ENCODE results near the gene EPHB1.

- TF ChIP-seq CTCF (conservative IDR thresholded peaks at IDR 0.05) (no peak), ZFX (IDR thresholded peaks at IDR 0.05) (no peak)
Measured at GRCh38 chr3:135077186-135077585, 282.1 kb downstream of the EPHB1 start.

All from C4-2B (cell line).